NB4 (cell line): Measurements from ENCODE around the gene TNFAIP8L2.

Source experiments
- DNase-seq: peaks from one replicate; pipeline ENCODE4 v3.0.0; 2010; ENCODE audit warnings: low read depth
- H3K4me3 ChIP-seq: one replicate; pipeline ENCODE4 v1.5.1; 2011; ENCODE audit warnings: mild to moderate bottlenecking, low read depth, low read length, moderate library complexity
- CTCF ChIP-seq: IDR thresholded peaks from one replicate; pipeline ENCODE4 v1.5.1; 2012; ENCODE audit warnings: low read depth, low read length
- MAX ChIP-seq: IDR thresholded peaks from 2 replicates; pipeline ENCODE4 v1.6.1; 2011; ENCODE audit warnings: low read depth, low read length
- MYC ChIP-seq: IDR thresholded peaks from 2 replicates; pipeline ENCODE4 v1.6.1; 2011; ENCODE audit warnings: low read depth, low read length
- POLR2A ChIP-seq: IDR thresholded peaks from 2 replicates; pipeline ENCODE4 v1.6.1; 2011; ENCODE audit warnings: mild to moderate bottlenecking; ENCODE audit not compliant: insufficient read length; ENCODE audit errors: extremely low read depth

The TNFAIP8L2 gene

GRCh38 chr1:151156515-151156819, at the start of gene TNFAIP8L2:
Gene TNFAIP8L2, plus strand, starts transcription at chr1:151156649. Its CDS starts 2,049 bp downstream, at chr1:151158698.
- peak within 1 kb of the TSS; percentile 93 for H3K4me3 ChIP-seq
- DNase-seq, result peak; percentile 86
- TF ChIP-seq MAX (peak; percentile 22), POLR2A (peak; percentile 56), MYC (no peak), CTCF (no peak)

DNA sequence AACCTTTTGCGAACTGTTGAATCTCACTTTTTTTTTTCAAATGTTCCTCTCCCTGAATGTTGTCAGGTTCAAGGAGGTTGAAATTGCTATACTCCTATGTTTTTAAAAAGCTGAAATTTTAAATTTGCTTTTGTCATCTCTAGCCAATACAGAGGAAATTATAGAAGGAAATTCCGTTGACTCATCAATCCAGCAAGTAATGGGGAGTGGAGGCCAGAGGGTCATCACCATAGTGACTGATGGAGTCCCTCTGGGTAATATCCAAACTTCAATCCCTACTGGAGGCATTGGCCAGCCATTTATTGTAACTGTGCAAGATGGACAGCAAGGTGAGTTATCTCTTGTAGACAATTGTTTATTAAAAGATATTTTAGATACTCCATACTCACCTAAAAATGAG, 49.6 kb upstream of the TNFAIP8L2 start:
- no peak for DNase-seq
- TF ChIP-seq MAX, result no peak
- H3K4me3 ChIP-seq, result no peak overlapping the region

- H3K4me3 ChIP-seq, result no peak overlapping the region
- peak; percentile 36 for DNase-seq
- TF ChIP-seq CTCF (no peak), MAX (no peak), MYC (no peak), POLR2A (no peak)
These were observed 48.1 kb upstream of the TNFAIP8L2 start for GRCh38 chr1:151108331-151108730.

- no peak for DNase-seq
- TF ChIP-seq MYC, result no peak
- TF ChIP-seq MAX, result no peak
- TF ChIP-seq CTCF, result no peak
- no peak for TF ChIP-seq POLR2A
- no peak overlapping the region for H3K4me3 ChIP-seq
These were observed 42.6 kb upstream of the TNFAIP8L2 start for GRCh38 chr1:151113877-151114276.

DNA sequence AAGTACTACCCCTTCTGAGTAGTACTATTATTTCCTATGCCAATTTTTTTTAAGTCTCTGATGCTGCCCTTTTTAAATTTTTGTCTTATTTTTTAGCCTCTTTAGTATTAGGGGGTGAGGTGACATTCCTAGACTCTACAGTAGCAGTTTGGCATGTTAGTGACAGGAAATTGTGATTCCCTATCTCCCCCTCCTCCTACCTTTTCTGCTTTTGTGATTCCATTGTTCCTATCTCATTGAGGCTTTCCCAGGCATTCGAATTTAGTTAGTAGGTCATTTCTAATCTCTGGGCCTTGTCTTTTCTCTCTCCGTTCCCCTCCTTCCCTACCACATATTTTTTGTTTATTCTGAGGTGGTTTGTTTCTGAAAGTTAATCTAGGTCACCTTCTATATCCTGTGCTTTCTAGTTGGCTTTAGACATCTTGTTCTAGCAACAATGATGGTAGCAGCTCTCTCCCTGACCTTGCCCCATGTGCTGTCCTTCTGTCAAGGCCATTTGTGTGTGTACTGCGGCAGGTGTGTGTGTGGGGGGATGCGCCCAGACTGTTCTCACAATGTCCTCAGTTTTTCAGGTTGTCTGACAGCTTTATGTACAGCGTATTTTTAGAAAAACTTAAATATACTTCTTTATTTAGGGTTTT, 31.6 kb upstream of the TNFAIP8L2 start:
- DNase-seq, result no peak
- H3K4me3 ChIP-seq, result no peak overlapping the region
- TF ChIP-seq MYC (no peak), CTCF (no peak), POLR2A (no peak), MAX (no peak)

DNA sequence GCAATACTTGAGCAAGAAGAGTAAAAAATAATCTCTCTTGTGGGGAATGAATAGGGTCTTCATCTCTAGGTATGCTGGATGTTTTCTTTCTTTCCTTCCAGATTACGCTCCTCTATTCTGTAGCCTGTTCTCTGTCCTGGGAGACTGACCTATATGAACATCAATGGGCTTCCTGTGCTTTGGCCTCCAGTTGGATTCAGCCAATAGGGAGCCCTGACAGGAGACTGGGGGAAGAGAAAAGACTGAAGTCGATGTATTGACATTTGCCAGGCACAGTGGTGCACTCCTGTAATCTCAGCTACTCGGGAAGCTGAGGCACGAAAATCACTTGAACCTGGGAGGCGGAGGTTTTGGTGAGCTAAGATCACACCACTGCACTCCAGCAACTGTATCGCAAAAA, 27.6 kb upstream of the TNFAIP8L2 start:
- H3K4me3 ChIP-seq, result no peak overlapping the region
- TF ChIP-seq MYC, result no peak
- no peak for TF ChIP-seq POLR2A
- TF ChIP-seq CTCF, result no peak
- TF ChIP-seq MAX, result no peak
- no peak for DNase-seq
